PC-3 (cell line): ENCODE data around the gene REG4. TPM values are rescaled to one million over a fixed set of nuclear protein-coding genes. Genes with fewer than 3 reads are reported as not detected.

Source experiments
- ATAC-seq: fragments of 200-7000 bp; cut with Tn5 transposase; 2 replicates; pipeline ENCODE4 v1.9.1; 2020; ENCODE audit warnings: mild to moderate bottlenecking, moderate library complexity
- BruUV-seq: library from RNA; stranded (reverse); fragments of 400-500 nt; replicated peaks from 2 replicates; lab custom pipeline; 2021; lab: Mats Ljungman, UMichigan
- CTCF ChIA-PET: fragments of 300-600 bp; sonication (Branson Sonifier 250); formaldehyde crosslinking; loops from one replicate; lab custom pipeline; 2022; ENCODE audit warnings: antibody characterized with exemption; lab: Charles Lee
- POLR2A ChIA-PET: fragments of 300-600 bp; sonication (Branson Sonifier 250); formaldehyde crosslinking; loops from one replicate; lab custom pipeline; 2022; ENCODE audit warnings: antibody characterized with exemption; ENCODE audit not compliant: unreplicated experiment; lab: Charles Lee
- DNase-seq: peaks from one replicate; pipeline ENCODE4 v3.0.0-alpha.2; 2015
- H2AFZ ChIP-seq: fragments of 300-600 bp; sonication (generic); 2 replicates; pipeline ENCODE4 v1.6.0; 2016; ENCODE audit warnings: antibody characterized with exemption, low read length
- H3F3A ChIP-seq: fragments of 300-600 bp; sonication (generic); one replicate; pipeline ENCODE4 v1.6.0; 2017; ENCODE audit warnings: antibody characterized with exemption, low read length, control low read depth, mild to moderate bottlenecking; ENCODE audit not compliant: unreplicated experiment
- H3K27ac ChIP-seq: fragments of 300-600 bp; sonication (generic); 2 replicates; pipeline ENCODE4 v1.5.1; 2016; ENCODE audit warnings: mild to moderate bottlenecking, low read length
- H3K27me3 ChIP-seq: fragments of 300-600 bp; sonication (generic); 2 replicates; pipeline ENCODE4 v1.6.1; 2016; ENCODE audit warnings: low read length, mixed read lengths
- H3K36me3 ChIP-seq: fragments of 300-600 bp; sonication (generic); 2 replicates; pipeline ENCODE4 v1.6.1; 2016; ENCODE audit warnings: low read depth, mixed run types, low read length, mixed read lengths
- H3K4me1 ChIP-seq: fragments of 300-600 bp; sonication (generic); 2 replicates; pipeline ENCODE4 v1.5.1; 2016; ENCODE audit warnings: low read length; ENCODE audit not compliant: insufficient read depth
- H3K4me2 ChIP-seq: fragments of 300-600 bp; sonication (generic); 2 replicates; pipeline ENCODE4 v1.6.0; 2016; ENCODE audit warnings: low read length
- H3K4me3 ChIP-seq: fragments of 300-600 bp; sonication (generic); 2 replicates; pipeline ENCODE4 v1.5.1; 2016; ENCODE audit warnings: mild to moderate bottlenecking, low read length, mixed read lengths
- H3K79me2 ChIP-seq: fragments of 300-600 bp; sonication (generic); 2 replicates; pipeline ENCODE4 v1.6.1; 2017; ENCODE audit warnings: low read length, mixed read lengths
- H3K9ac ChIP-seq: fragments of 300-600 bp; sonication (generic); 2 replicates; pipeline ENCODE4 v1.6.0; 2016; ENCODE audit warnings: mild to moderate bottlenecking, low read length
- H3K9me2 ChIP-seq: fragments of 300-600 bp; sonication (generic); replicated peaks from 2 replicates; pipeline ENCODE4 v1.6.1; 2016; ENCODE audit warnings: mixed run types, low read length, mixed read lengths
- H3K9me3 ChIP-seq: fragments of 300-600 bp; sonication (generic); 2 replicates; pipeline ENCODE4 v1.6.1; 2016; ENCODE audit warnings: low read length, mixed read lengths
- H4K20me1 ChIP-seq: fragments of 300-600 bp; sonication (generic); 2 replicates; pipeline ENCODE4 v1.6.1; 2016; ENCODE audit warnings: low read length, mixed read lengths
- CTCF ChIP-seq: fragments of 300-600 bp; sonication (generic); conservative IDR thresholded peaks from 2 replicates; pipeline ENCODE4 v1.5.1; 2017; ENCODE audit warnings: antibody characterized with exemption, low read depth, mild to moderate bottlenecking, low read length
- EZH2 ChIP-seq: fragments of 300-600 bp; sonication (generic); IDR thresholded peaks from one replicate; pipeline ENCODE4 v1.6.1; 2017; ENCODE audit warnings: antibody characterized with exemption, mild to moderate bottlenecking, low read length; ENCODE audit not compliant: unreplicated experiment
- EZH2phosphoT487 ChIP-seq: fragments of 300-600 bp; sonication (generic); IDR thresholded peaks from 2 replicates; pipeline ENCODE4 v1.6.1; 2018; ENCODE audit warnings: mild to moderate bottlenecking, antibody characterized with exemption, low read length, borderline replicate concordance
- intact Hi-C: fragments of 100-400 bp; cut with micrococcal nuclease; formaldehyde crosslinking; loops from 2 replicates; pipeline ENCODE4 v1.9.0; 2023
- total RNA-seq: library from RNA; depleted of rRNA; stranded (reverse); fragments of >200 nt; gene quantifications from 2 replicates; pipeline ENCODE4 v1.2.3, GENCODE V29; 2014

Gene REG4
- total RNA-seq, 1 experiment from 2014 or later: 0.87 TPM

GRCh38 chr1:119814288-119814687 lies 3.0 kb upstream of the REG4 start:
- BruUV-seq: no TSS peak
- Histone ChIP-seq H3K36me3 (no peaks in the 10 kb centered on the region), H3K79me2 (no peaks in the 10 kb centered on the region), H3K9me2 (0 out of 2 replicates have a peak, but pooled peaks cover 2% of the 10 kb centered on the region), H3K9me3 (no peaks in the 10 kb centered on the region), H2AFZ (no peak overlapping the region), H3K27ac (no peak overlapping the region), H3K9ac (no peak overlapping the region), H3K4me1 (peaks cover 13% of the 10 kb centered on the region), H4K20me1 (no peaks in the 10 kb centered on the region), H3F3A (no peaks in the 10 kb centered on the region), H3K4me3 (no peak overlapping the region), H3K4me2 (no peak overlapping the region), H3K27me3 (no peaks in the 10 kb centered on the region)
- ChIA-PET POLR2A (no interaction called here), CTCF (no interaction called here)
- TF ChIP-seq EZH2phosphoT487 (no peak), CTCF (no peak)
- DNase-seq (no peak), ATAC-seq (no peak)
- intact Hi-C loops: no loop called here

- H3K4me1 ChIP-seq: peaks cover 23% of the 10 kb centered on the region
- H3K9me3 ChIP-seq: no peaks in the 10 kb centered on the region
- H3K4me3 ChIP-seq: no peak overlapping the region
- H3K4me2 ChIP-seq: no peak overlapping the region
- 0 out of 2 replicates have a peak, but pooled peaks cover 2% of the 10 kb centered on the region for H3K9me2 ChIP-seq
- no peaks in the 10 kb centered on the region for H3K27me3 ChIP-seq
- intact Hi-C loops: no loop called here
- no peaks in the 10 kb centered on the region for H4K20me1 ChIP-seq
- CTCF ChIA-PET: no interaction called here
- no peaks in the 10 kb centered on the region for H3K36me3 ChIP-seq
- no TSS peak for BruUV-seq
- no peak for TF ChIP-seq EZH2
- H3K79me2 ChIP-seq: no peaks in the 10 kb centered on the region
- H3F3A ChIP-seq: no peaks in the 10 kb centered on the region
- no peak overlapping the region for H3K27ac ChIP-seq
- ATAC-seq (no peak), DNase-seq (no peak)
- H2AFZ ChIP-seq: no peak overlapping the region
- H3K9ac ChIP-seq: no peak overlapping the region
- POLR2A ChIA-PET: no interaction called here
Observed at GRCh38 chr1:119811985-119812557, 811 bp upstream of the REG4 start.

GRCh38 chr1:119808972-119809550 lies 2.2 kb downstream of the REG4 start:
- H4K20me1 ChIP-seq: no peaks in the 10 kb centered on the region
- intact Hi-C loops: loop anchor here (1.0 to 2.0 kb wide), 4 partner anchors 50 to 138 kb away; no protein-coding TSS in a partner anchor
- H3K36me3 ChIP-seq: no peaks in the 10 kb centered on the region
- peak overlapping the region; percentile 70 for H2AFZ ChIP-seq
- no peaks in the 10 kb centered on the region for H3K9me3 ChIP-seq
- CTCF ChIA-PET: interaction anchor here (0.6 to 1.0 kb wide), 3 partner anchors 61 to 65 kb away, joined by 3 to 4 read pairs (median 3); no protein-coding TSS in a partner anchor
- no TSS peak for BruUV-seq
- H3K27me3 ChIP-seq: no peaks in the 10 kb centered on the region
- DNase-seq: peak; percentile 78
- H3K9ac ChIP-seq: no peak overlapping the region
- no peaks in the 10 kb centered on the region for H3K9me2 ChIP-seq
- ATAC-seq: peak; percentile 95
- peak overlapping the region; percentile 10; the same call in 1 of the 2 replicates for H3K4me3 ChIP-seq
- H3K4me1 ChIP-seq: peaks cover 12% of the 10 kb centered on the region; the same call in 1 of the 2 replicates
- H3K79me2 ChIP-seq: no peaks in the 10 kb centered on the region
- POLR2A ChIA-PET: no interaction called here
- H3K4me2 ChIP-seq: peak overlapping the region; percentile 63
- TF ChIP-seq CTCF (peak; percentile 94), EZH2phosphoT487 (no peak), EZH2 (no peak)
- H3F3A ChIP-seq: no peaks in the 10 kb centered on the region
- no peak overlapping the region for H3K27ac ChIP-seq
